Neural progenitor cell (in vitro differentiated cells): ENCODE measurements around the gene MACROD2. TPM values are rescaled to one million over a fixed set of nuclear protein-coding genes. Genes with fewer than 3 reads are reported as not detected.

Source experiments
- DNase-seq: peaks from one replicate; pipeline ENCODE4 v3.0.0-alpha.2; 2016; ENCODE audit warnings: low spot score
- H2AFZ ChIP-seq: fragments of 200-600 bp; sonication (generic); replicated peaks from 2 replicates; pipeline ENCODE4 v1.6.1; 2016; ENCODE audit warnings: antibody characterized with exemption
- H3F3A ChIP-seq: fragments of 200-600 bp; sonication (generic); 2 replicates; pipeline ENCODE4 v1.6.1; 2016; ENCODE audit warnings: antibody characterized with exemption, low read depth
- H3K27ac ChIP-seq: fragments of 200-600 bp; sonication (generic); 2 replicates; pipeline ENCODE4 v1.5.1; 2016; ENCODE audit warnings: mild to moderate bottlenecking
- H3K27me3 ChIP-seq: fragments of 200-600 bp; sonication (generic); 2 replicates; pipeline ENCODE4 v1.6.1; 2016; ENCODE audit warnings: mild to moderate bottlenecking, moderate library complexity
- H3K36me3 ChIP-seq: fragments of 200-600 bp; sonication (generic); 2 replicates; pipeline ENCODE4 v1.5.1; 2016
- H3K4me1 ChIP-seq: fragments of 200-600 bp; sonication (generic); 2 replicates; pipeline ENCODE4 v1.6.1; 2016; ENCODE audit warnings: mixed run types
- H3K4me2 ChIP-seq: fragments of 200-600 bp; sonication (generic); 2 replicates; pipeline ENCODE4 v1.6.1; 2016
- H3K4me3 ChIP-seq: fragments of 200-600 bp; sonication (generic); 2 replicates; pipeline ENCODE4 v1.5.1; 2016
- H3K79me2 ChIP-seq: fragments of 200-600 bp; sonication (generic); 2 replicates; pipeline ENCODE4 v1.6.1; 2016; ENCODE audit warnings: low read depth
- H3K9ac ChIP-seq: fragments of 200-600 bp; sonication (generic); 2 replicates; pipeline ENCODE4 v1.6.1; 2016
- H3K9me3 ChIP-seq: fragments of 200-600 bp; sonication (generic); 2 replicates; pipeline ENCODE4 v1.5.1; 2016; ENCODE audit warnings: low read depth
- H4K20me1 ChIP-seq: fragments of 200-600 bp; sonication (generic); 2 replicates; pipeline ENCODE4 v1.6.1; 2016; ENCODE audit warnings: low read depth
- H3K27ac Mint-ChIP-seq: 3 replicates; pipeline ENCODE4 v1.8.0; 2021; ENCODE audit warnings: mixed read lengths
- H3K27me3 Mint-ChIP-seq: 2 replicates; pipeline ENCODE4 v1.8.0; 2022; ENCODE audit warnings: low read depth, mild to moderate bottlenecking, inconsistent platforms, moderate library complexity, mixed read lengths; ENCODE audit not compliant: insufficient read depth
- H3K36me3 Mint-ChIP-seq: 3 replicates; pipeline ENCODE4 v1.8.0; 2021; ENCODE audit warnings: mixed read lengths
- H3K4me1 Mint-ChIP-seq: 3 replicates; pipeline ENCODE4 v1.8.0; 2021; ENCODE audit warnings: mixed read lengths
- H3K4me3 Mint-ChIP-seq: 3 replicates; pipeline ENCODE4 v1.8.0; 2021; ENCODE audit warnings: mild to moderate bottlenecking, moderate library complexity, mixed read lengths
- H3K9me3 Mint-ChIP-seq: 3 replicates; pipeline ENCODE4 v1.8.0; 2020; ENCODE audit warnings: mixed read lengths
- CTCF ChIP-seq: fragments of 200-600 bp; sonication (generic); IDR thresholded peaks from 2 replicates; pipeline ENCODE4 v1.5.1; 2017; ENCODE audit warnings: antibody characterized with exemption, mild to moderate bottlenecking
- EZH2 ChIP-seq: fragments of 200-600 bp; sonication (generic); IDR thresholded peaks from 2 replicates; pipeline ENCODE4 v1.6.1; 2017; ENCODE audit warnings: antibody characterized with exemption, mild to moderate bottlenecking, moderate library complexity
- EZH2phosphoT487 ChIP-seq: fragments of 200-600 bp; sonication (generic); IDR thresholded peaks from 2 replicates; pipeline ENCODE4 v1.6.1; 2017; ENCODE audit warnings: antibody characterized with exemption
- total RNA-seq: library from RNA; depleted of rRNA; stranded (reverse); fragments of >200 nt; gene quantifications from 2 replicates; pipeline ENCODE4 v1.2.3, GENCODE V29; 2015; ENCODE audit warnings: low replicate concordance

The MACROD2 gene
- total RNA-seq, 1 donor from 2014 or later = 11.9 TPM

GRCh38 chr20:15056246-15056645, 1060.9 kb downstream of the MACROD2 start:
- DNase-seq = no peak
- Histone ChIP-seq H3K79me2 (no peaks in the 10 kb centered on the region), H4K20me1 (no peaks in the 10 kb centered on the region), H3F3A (peaks cover 3% of the 10 kb centered on the region), H3K36me3 (no peaks in the 10 kb centered on the region), H3K4me3 (no peak overlapping the region), H3K9ac (no peak overlapping the region), H3K27ac (no peak overlapping the region), H3K27me3 (no peaks in the 10 kb centered on the region), H3K9me3 (no peaks in the 10 kb centered on the region), H3K4me1 (peaks cover 12% of the 10 kb centered on the region), H2AFZ (peak overlapping the region; percentile 39), H3K4me2 (no peak overlapping the region)
- Mint-ChIP-seq H3K27me3 (peaks cover 3% of the 10 kb centered on the region), H3K36me3 (no peaks in the 10 kb centered on the region), H3K4me1 (peaks cover 14% of the 10 kb centered on the region), H3K27ac (no peak overlapping the region), H3K9me3 (peaks cover 14% of the 10 kb centered on the region), H3K4me3 (no peak overlapping the region)
- no peak for TF ChIP-seq EZH2phosphoT487
- TF ChIP-seq CTCF = no peak
- TF ChIP-seq EZH2 = no peak

- H3K36me3 Mint-ChIP-seq = no peaks in the 10 kb centered on the region
- Histone ChIP-seq H3K4me2 (no peak overlapping the region), H3K9me3 (no peaks in the 10 kb centered on the region), H3F3A (peaks cover 3% of the 10 kb centered on the region), H3K27me3 (no peaks in the 10 kb centered on the region), H3K9ac (no peak overlapping the region), H2AFZ (no peak overlapping the region), H3K4me1 (peaks cover 19% of the 10 kb centered on the region), H4K20me1 (no peaks in the 10 kb centered on the region), H3K4me3 (no peak overlapping the region), H3K79me2 (no peaks in the 10 kb centered on the region), H3K36me3 (no peaks in the 10 kb centered on the region), H3K27ac (no peak overlapping the region)
- H3K27ac Mint-ChIP-seq = no peak overlapping the region
- H3K27me3 Mint-ChIP-seq = peaks cover 6% of the 10 kb centered on the region
- peaks cover 2% of the 10 kb centered on the region for H3K9me3 Mint-ChIP-seq
- H3K4me1 Mint-ChIP-seq = peaks cover 22% of the 10 kb centered on the region
- no peak for DNase-seq
- TF ChIP-seq EZH2 (no peak), EZH2phosphoT487 (no peak), CTCF (no peak)
- H3K4me3 Mint-ChIP-seq = no peak overlapping the region
These were observed 1063.5 kb downstream of the MACROD2 start for GRCh38 chr20:15058841-15059240.

DNA sequence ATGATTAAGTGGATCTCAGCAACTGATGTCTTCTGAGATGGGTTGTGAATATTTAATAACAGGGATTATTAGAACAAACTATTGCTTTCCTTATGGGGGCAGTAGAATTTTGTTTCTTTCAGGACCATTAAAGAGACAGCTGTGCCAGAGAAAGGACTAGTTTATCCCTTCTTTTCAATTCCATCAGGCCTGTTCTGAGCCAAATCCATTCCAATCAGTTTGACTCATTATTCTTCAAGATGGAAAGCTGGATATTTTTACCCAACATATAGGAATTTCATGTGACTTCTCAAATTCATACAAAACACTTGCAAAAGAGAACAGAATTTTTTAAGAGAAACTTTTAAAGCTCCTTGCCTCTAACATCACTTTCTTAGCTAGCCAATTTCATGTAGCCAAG, 1064.1 kb downstream of the MACROD2 start:
- H3F3A ChIP-seq = peaks cover 3% of the 10 kb centered on the region
- no peak overlapping the region for H3K27ac Mint-ChIP-seq
- no peak for DNase-seq
- H3K27me3 ChIP-seq = no peaks in the 10 kb centered on the region
- H3K4me3 Mint-ChIP-seq = no peak overlapping the region
- peaks cover 6% of the 10 kb centered on the region for H3K27me3 Mint-ChIP-seq
- H3K79me2 ChIP-seq = no peaks in the 10 kb centered on the region
- no peak overlapping the region for H2AFZ ChIP-seq
- no peak overlapping the region for H3K27ac ChIP-seq
- H3K4me1 Mint-ChIP-seq = peaks cover 22% of the 10 kb centered on the region
- no peaks in the 10 kb centered on the region for H3K36me3 ChIP-seq
- H3K9ac ChIP-seq = no peak overlapping the region
- H3K36me3 Mint-ChIP-seq = no peaks in the 10 kb centered on the region
- H3K4me1 ChIP-seq = peaks cover 19% of the 10 kb centered on the region
- no peak overlapping the region for H3K4me2 ChIP-seq
- TF ChIP-seq EZH2phosphoT487 = no peak
- no peak for TF ChIP-seq CTCF
- TF ChIP-seq EZH2 = no peak
- H4K20me1 ChIP-seq = no peaks in the 10 kb centered on the region
- no peaks in the 10 kb centered on the region for H3K9me3 Mint-ChIP-seq
- H3K9me3 ChIP-seq = no peaks in the 10 kb centered on the region
- H3K4me3 ChIP-seq = no peak overlapping the region
